Glomerular visceral epithelial cell (primary cell): ENCODE data around the gene SOHLH2.

Experiments used
- DNase-seq: peaks from one replicate; pipeline ENCODE4 v3.0.0-alpha.2; 2016; ENCODE audit errors: extremely low spot score

Gene SOHLH2

DNA sequence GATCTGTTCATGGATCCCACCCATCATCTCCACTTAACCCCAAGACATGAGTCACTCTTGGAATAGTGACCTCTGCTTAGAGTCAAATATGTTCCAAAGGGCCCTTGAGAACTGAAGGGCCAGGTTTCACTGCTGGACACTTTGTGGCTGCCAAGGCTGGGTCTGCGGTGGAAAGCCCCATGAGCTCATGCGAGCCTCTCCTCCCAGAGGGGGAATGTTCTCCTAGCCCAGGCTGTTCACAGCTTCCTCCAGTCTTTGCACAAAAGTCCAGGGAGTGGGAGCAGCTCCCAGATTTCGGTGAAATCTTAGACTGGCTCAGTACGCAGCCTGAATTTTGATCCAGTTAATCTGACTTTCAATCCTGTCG is 82.4 kb downstream of the SOHLH2 start:
- peak; percentile 12 for DNase-seq

DNA sequence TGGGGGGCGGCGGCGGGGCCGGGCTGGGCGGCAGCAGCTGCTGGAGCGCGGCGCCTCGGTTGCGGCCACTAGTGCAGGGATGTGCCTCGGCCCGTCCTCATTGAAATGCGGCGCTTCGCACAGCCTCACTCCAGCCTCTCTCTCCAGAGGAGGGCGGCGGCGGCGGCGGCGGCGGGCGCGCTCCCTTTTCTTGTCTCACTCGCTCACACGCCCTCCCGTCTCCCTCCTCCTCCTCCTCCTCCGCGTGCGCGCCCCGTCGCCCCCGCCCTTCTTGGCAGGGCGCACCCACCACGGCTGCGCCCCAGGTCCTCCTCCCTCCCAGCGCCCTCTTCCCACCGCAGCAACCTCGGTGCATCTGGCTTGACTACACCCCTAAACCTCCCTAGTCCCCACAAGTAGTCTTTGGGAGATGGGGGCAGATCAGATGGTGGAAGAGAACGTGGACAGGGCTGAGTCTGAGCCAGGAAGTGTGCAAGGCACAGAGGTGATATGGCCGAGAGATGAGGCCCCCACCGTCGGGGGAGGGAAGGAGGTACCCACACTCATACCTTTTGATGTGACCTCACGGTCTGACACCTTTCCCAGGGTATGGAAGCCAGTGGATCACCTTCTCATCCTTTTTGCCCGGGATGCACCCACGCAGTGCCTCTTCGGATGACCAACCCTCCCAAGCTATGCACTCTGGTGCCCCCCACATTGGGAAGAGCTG is 83.0 kb downstream of the SOHLH2 start, which contains the start of gene DCLK1:
Gene DCLK1 (minus strand): TSS at position 161 of the 709 bp plus-strand sequence.
- DNase-seq = peak; percentile 51

DNA sequence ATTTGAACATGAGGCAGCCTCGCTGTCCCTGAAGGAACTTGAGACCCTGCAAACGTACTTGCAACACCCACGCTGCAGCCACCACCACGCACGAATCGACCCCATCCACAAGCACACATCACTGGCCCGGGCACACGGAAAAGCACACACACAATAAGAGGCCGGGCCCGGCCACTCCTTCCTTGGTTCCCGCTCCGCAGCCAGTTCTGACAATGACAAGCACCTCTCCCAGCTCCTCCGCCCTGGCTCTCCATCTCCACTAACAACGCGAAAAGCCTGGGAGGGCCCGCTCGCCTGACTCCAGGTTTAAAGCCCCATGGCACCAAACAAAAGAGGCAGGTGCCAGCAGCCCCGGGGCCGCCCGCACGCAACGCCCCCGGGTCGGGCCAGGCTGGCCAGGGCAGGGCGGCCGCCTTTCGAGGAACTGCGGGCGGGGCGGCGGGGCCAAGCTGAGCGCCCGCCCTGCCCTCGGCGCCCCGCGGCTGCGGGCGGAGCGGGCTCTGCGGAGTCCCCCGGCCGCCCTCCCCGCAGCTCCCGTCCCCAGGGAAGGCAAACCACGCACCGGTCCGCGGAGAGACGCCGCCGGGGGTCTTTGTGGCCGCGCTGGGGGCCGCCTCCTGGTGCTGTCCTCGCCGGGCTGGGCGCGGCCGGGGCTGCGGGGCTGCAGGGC is 83.7 kb downstream of the SOHLH2 start:
- peak; percentile 25 for DNase-seq

DNA sequence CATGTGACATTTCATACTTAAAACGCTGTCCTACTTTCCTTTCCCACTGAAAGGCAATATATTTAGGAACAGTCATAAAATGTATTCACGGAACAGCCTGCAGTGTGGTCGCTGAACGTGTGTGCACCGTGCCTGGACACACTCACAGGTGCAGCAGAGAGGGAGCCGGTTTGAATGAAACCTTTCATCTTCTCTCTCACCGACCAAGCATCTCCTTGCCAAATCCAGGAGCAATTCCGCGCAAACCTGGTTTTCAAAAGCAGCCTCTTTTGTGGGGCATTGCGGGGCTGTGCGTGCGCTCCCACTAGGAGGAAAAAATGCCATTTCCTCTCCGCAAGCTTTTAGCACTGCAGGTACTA is 84.2 kb downstream of the SOHLH2 start:
- DNase-seq = no peak

DNA sequence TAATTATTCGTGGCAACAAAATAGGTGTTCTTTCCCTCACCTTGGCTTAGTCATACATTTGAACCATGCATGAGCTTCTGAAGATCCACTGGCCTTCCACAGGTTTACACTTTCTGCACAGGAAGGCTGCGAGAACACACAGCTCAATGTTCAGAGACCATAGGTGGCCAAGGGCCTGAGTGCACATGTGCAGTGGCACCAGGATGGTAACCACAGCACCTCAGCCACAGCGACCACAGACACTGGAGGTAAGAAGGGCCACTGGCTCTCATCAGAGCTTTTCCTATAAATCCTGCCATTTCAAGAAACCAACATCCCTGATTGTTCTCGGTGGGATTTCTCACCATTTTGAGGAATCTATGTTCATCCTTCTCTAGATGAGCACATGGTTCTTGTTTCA is 84.8 kb downstream of the SOHLH2 start:
- DNase-seq = no peak

DNA sequence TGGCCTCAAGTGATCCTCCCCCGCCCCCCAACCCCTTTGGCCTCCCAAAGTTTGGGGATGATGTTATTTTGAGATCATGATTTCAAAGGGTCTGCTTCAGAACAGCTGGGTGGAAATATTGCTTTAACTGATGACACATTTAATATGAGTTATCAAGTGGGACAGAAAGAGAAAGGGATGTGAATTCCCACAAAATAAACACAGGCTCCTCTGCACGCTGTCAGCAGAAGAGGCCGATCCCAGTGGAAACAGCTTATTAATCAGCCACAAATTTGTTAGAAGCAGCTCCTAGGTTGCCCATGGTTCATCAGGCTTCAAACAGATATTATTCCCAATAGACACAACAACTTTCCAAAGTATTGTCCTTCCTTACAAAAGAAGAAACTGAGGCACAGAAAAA is 87.9 kb downstream of the SOHLH2 start:
- DNase-seq = no peak

DNA sequence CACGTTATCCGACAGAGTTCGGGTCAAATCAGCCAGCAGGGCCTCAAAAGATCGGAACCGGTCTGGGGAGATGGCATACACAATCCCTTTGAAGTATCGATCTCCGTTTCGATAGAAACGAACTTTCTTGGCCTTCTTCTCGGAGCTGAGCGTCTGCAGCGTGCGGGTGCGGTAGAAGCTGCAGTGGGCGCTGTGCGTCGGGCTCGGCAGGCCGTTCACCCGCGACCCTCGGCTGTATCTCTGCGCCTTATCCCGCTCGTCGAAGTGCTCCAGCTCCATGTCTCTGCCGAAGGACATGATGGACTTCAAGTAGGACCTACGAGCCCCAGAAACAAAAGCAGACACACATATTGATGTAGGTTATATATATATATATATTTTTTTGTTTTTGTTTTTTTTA is 88.5 kb downstream of the SOHLH2 start:
- no peak for DNase-seq

DNA sequence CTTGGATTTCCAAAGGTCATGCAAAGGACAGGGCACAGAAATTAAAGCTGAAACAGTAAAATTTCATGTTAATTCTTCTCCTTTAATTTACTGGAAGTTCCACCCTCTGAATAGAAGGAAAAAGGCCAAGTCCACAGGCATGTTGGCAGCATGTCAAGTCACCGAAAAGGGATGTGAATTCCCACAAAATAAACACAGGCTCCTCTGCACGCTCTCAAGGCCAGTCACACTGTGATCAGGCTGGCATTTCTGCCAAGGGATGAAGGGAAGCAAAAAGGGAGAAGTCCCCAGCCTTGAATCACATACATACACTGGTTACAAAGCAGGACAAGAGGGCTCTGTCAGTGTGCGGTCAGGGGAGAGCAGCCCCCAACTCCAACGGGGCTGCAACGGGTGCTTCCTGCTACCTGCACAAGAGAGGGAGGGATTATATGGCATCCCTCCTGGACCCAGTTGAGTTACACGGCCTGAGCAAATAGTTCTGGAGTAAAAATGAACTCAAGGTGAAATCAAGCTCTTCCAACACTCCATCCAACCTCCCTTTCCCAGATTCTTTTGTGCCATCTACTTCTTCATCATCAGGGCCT is 90.0 kb downstream of the SOHLH2 start:
- DNase-seq = peak; percentile 49
